GM19463 (cell line): ENCODE data around the gene RANGRF.
"Not testable (repeated sequence)": the region's sequence is repeated elsewhere in the genome, so short reads cannot be mapped to it uniquely, and the experiment has no call there.

Source experiments
- ATAC-seq: cut with Tn5 transposase; IDR thresholded peaks from one replicate; pipeline ENCODE4 v1.9.1; 2021; ENCODE audit warnings: mild to moderate bottlenecking, moderate library complexity; ENCODE audit not compliant: unreplicated experiment

Gene RANGRF, protein sequence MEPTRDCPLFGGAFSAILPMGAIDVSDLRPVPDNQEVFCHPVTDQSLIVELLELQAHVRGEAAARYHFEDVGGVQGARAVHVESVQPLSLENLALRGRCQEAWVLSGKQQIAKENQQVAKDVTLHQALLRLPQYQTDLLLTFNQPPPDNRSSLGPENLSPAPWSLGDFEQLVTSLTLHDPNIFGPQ

DNA sequence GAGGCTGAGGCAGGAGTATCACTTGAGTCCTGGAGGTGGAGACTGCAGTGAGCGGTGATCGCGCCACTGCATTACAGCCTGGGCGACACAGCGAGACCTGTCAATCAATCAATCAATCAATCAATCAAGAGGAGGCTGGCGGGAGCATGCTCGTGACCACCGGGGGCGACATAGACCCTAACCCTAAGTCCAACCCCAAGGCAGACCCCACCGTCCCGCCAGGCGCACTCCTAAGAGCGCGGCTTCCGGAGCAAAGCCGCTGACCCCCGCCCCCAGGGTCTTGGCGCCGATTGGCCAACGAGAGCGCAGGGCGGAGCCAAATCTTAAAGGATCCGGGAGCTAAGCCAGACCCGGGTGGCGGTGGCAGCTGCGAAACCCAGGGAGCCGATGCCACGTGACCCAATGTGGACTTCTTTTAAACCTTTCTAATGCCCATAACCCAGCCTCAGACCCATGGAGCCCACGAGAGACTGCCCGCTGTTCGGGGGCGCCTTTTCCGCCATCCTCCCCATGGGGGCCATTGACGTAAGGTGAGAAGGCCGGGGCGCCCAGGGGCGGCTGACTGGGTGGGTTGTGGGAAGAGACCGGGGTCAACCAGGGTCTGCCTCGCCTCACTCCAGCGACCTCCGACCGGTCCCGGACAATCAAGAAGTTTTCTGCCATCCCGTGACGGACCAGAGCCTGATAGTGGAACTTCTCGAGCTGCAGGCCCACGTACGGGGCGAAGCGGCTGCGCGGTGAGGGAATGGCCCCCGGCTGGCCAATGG, at the start of gene RANGRF:
Gene RANGRF, plus strand, starts transcription at position 335 of the 767 bp plus-strand sequence. Its CDS starts 119 bp downstream, at position 454.
- peak; percentile 83 for ATAC-seq

DNA sequence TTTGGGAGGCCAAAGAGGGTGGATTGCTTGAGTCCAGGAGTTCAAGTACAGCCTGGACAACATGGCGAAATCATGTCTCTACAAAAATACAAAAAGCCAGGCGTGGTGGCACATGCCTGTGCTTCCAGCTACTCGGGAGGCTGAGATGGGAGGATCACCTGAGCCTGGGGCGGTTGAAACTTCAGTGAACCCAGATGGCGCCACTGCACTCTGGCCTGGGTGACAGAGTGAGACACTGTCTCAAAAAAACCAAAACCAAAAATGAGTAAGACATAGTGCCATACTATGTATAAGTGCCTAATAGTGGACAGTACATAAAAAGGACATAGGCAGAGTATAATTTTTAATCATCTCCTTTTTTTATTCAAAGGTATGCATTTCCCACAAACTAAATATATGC, 44.6 kb upstream of the RANGRF start:
- no peak for ATAC-seq

- no peak for ATAC-seq
Measured at GRCh38 chr17:8244768-8245167, 43.7 kb upstream of the RANGRF start.

GRCh38 chr17:8248751-8249607, 39.5 kb upstream of the RANGRF start, which contains the start of gene PFAS:
TSS of gene PFAS (plus strand) at chr17:8249289. CDS start at chr17:8253938, 4,649 bp downstream.
- ATAC-seq = peak; percentile 49

GRCh38 chr17:8249621-8250500, 38.6 kb upstream of the RANGRF start:
- no peak for ATAC-seq

DNA sequence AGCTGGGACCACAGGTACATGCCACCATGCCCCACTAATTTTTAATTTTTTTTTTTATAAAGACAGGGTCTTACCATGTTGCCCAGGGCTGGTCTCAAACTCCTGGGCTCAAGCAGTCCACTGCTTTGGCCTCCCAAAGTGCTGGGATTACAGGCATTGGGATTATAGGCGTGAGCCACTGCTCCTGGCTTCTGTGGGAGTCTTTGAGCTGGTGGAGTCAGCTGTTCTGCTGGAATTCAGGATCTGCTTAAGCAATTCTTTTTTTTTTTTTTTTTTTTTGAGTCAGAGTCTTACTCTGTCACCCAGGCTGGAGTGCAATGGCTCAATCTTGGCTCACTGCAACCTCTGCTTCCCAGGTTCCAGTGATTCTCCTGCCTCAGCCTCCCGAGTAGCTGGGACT, 37.1 kb upstream of the RANGRF start:
- ATAC-seq = not testable (repeated sequence)

- no peak for ATAC-seq
Measured at GRCh38 chr17:8253801-8254200, 34.7 kb upstream of the RANGRF start.

- no peak for ATAC-seq
Measured at GRCh38 chr17:8254881-8255280, 33.6 kb upstream of the RANGRF start.

DNA sequence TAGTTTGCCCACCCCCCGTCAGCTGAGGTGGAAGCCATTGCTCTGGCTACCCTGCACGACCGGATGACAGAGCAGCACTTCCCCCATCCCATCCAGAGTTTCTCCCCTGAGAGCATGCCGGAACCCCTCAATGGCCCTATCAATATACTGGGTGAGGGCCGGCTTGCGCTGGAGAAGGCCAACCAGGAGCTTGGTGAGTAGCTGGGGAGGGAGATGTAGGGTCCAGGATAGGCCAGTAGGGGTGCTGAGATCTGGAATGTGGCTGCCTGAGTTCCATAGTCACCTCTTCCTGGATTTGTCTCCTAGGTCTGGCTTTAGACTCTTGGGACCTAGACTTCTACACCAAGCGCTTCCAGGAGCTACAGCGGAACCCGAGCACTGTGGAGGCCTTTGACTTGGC, 33.0 kb upstream of the RANGRF start:
- no peak for ATAC-seq

GRCh38 chr17:8256291-8256690, 32.2 kb upstream of the RANGRF start:
- ATAC-seq = no peak

DNA sequence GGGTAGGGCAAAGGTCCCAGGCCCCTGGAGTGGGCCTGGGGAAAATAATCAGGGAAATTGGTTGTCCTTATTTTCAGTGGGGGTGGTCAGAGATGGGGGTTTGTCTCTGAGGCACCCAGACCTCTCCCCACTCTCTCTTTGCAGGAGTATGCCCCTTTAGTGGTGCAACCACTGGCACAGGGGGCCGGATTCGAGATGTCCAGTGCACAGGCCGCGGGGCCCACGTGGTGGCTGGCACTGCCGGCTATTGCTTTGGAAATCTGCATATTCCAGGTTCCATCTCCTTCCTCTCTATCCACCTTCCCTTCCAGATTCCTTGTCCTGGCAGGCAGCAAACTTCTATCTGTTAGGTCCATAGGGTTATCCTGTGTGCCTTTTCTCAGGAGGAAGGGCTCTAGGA, 31.8 kb upstream of the RANGRF start:
- ATAC-seq = no peak

- ATAC-seq = no peak
Measured at GRCh38 chr17:8257801-8258200, 30.7 kb upstream of the RANGRF start.

- no peak for ATAC-seq
Measured at GRCh38 chr17:8264320-8264719, 24.1 kb upstream of the RANGRF start.

GRCh38 chr17:8264836-8265542, 23.5 kb upstream of the RANGRF start:
- ATAC-seq = no peak

DNA sequence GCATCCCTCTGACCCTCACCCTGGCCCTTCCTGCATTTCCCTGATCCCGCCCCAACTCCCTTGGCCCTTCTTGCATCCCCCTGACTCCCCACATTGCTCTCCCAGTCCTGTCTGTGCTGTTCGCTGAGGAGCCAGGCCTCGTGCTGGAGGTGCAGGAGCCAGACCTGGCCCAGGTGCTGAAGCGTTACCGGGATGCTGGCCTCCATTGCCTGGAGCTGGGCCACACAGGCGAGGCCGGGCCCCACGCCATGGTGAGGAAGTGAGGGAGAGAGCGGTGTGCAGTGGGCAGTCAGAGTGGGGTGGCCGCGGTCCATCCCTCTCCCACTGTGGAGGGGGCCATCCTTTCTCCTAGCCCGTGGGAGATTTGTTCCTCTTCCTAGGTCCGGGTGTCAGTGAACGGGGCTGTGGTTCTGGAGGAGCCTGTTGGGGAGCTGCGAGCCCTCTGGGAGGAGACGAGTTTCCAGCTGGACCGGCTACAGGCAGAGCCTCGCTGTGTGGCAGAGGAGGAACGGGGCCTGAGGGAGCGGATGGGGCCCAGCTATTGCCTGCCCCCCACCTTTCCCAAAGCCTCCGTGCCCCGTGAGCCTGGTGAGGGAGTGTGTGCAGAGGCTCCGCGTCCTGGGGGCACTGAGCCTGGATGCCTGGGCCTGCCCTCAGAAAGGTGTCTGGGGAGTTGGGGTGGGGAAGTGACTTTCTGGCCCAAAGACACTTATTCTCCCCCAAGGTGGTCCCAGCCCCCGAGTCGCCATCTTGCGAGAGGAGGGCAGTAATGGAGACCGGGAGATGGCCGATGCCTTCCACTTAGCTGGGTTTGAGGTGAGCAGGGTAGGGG, 21.6 kb upstream of the RANGRF start:
- no peak for ATAC-seq

- ATAC-seq = no peak
Measured at GRCh38 chr17:8267480-8268147, 20.9 kb upstream of the RANGRF start.

DNA sequence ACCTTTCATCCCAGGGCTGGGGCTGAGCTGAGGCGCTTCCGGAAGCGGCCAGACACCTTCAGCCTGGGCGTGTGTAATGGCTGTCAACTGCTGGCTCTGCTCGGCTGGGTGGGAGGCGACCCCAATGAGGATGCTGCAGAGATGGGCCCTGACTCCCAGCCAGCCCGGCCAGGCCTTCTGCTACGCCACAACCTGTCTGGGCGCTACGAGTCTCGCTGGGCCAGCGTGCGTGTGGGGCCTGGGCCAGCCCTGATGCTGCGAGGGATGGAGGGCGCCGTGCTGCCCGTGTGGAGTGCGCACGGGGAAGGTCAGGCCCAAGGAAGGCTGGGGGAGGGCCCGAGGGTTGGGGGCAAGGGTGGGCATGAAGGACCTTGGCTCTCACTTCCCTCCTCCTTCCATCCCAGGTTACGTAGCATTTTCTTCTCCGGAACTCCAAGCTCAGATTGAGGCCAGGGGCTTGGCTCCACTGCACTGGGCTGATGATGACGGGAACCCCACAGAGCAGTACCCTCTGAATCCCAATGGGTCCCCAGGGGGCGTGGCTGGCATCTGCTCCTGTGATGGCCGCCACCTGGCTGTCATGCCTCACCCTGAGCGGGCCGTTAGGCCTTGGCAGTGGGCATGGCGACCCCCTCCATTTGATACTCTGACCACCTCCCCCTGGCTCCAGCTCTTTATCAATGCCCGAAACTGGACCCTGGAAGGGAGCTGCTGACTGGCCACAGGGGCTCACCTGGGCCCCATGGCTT, 19.7 kb upstream of the RANGRF start:
- ATAC-seq = no peak

GRCh38 chr17:8272421-8272820, 16.0 kb upstream of the RANGRF start:
- no peak for ATAC-seq
